Panc1 (cell line): ENCODE results near the gene TAMALIN. TPM values are rescaled to one million over a fixed set of nuclear protein-coding genes. Genes with fewer than 3 reads are reported as not detected.

Experiments
- ATAC-seq: fragments of 200-7000 bp; cut with Tn5 transposase; 2 replicates; pipeline ENCODE4 v1.9.1; 2020; ENCODE audit warnings: mild to moderate bottlenecking, moderate library complexity
- BruUV-seq: library from RNA; stranded (reverse); fragments of 400-500 nt; replicated peaks from 2 replicates; lab custom pipeline; 2021; lab: Mats Ljungman, UMichigan
- CTCF ChIA-PET: fragments of 300-600 bp; sonication (Branson Sonifier 250); formaldehyde crosslinking; loops from one replicate; lab custom pipeline; 2022; ENCODE audit warnings: antibody characterized with exemption; lab: Charles Lee
- POLR2A ChIA-PET: fragments of 300-600 bp; sonication (Branson Sonifier 250); formaldehyde crosslinking; loops from one replicate; lab custom pipeline; 2022; ENCODE audit warnings: antibody characterized with exemption; lab: Charles Lee
- DNase-seq: peaks from one replicate; pipeline ENCODE4 v3.0.0-alpha.2; 2010; ENCODE audit warnings: low read depth, low spot score
- H3K27ac ChIP-seq: 2 replicates; pipeline ENCODE4 v1.5.1; 2011; ENCODE audit warnings: mild to moderate bottlenecking, low read length, inconsistent platforms
- H3K27me3 ChIP-seq: fragments of 200-500 bp; sonication (Bioruptor generic); 2 replicates; pipeline ENCODE4 v1.6.0; 2014; ENCODE audit warnings: low read length, inconsistent platforms; ENCODE audit not compliant: control insufficient read depth, insufficient read depth
- H3K36me3 ChIP-seq: fragments of 200-500 bp; sonication (Bioruptor generic); 2 replicates; pipeline ENCODE4 v1.5.1; 2014; ENCODE audit warnings: inconsistent platforms, mild to moderate bottlenecking, low read length, moderate library complexity; ENCODE audit not compliant: control insufficient read depth, insufficient read depth
- H3K4me1 ChIP-seq: 2 replicates; pipeline ENCODE4 v1.5.1; 2011; ENCODE audit warnings: inconsistent platforms, mild to moderate bottlenecking, low read length, moderate library complexity; ENCODE audit not compliant: control insufficient read depth, insufficient read depth
- H3K4me3 ChIP-seq, 2 experiments: 2 replicates each; pipeline ENCODE4 v1.5.1; 2011 to 2012; ENCODE audit warnings: low read depth in 2 of 2, low read length in 2 of 2, mild to moderate bottlenecking in 2 of 2, inconsistent platforms in 1 of 2, moderate library complexity in 1 of 2
- H3K9me3 ChIP-seq: fragments of 200-500 bp; sonication (Bioruptor generic); 2 replicates; pipeline ENCODE4 v1.5.1; 2014; ENCODE audit warnings: low read depth, mild to moderate bottlenecking, inconsistent platforms, low read length, moderate library complexity; ENCODE audit not compliant: control insufficient read depth, insufficient read depth
- CTCF ChIP-seq: fragments of 450-650 bp; IDR thresholded peaks from 2 replicates; pipeline ENCODE4 v1.5.1; 2017; ENCODE audit warnings: mild to moderate bottlenecking
- POLR2AphosphoS5 ChIP-seq: IDR thresholded peaks from 2 replicates; pipeline ENCODE4 v1.6.1; 2012; ENCODE audit warnings: mild to moderate bottlenecking, low read depth, low read length, moderate library complexity
- REST ChIP-seq, 2 experiments: IDR thresholded peaks; 2 replicates each; pipeline ENCODE4 v1.6.1; 2011 to 2012; ENCODE audit warnings: low read depth in 2 of 2, control low read depth in 1 of 2, low read length in 1 of 2, mild to moderate bottlenecking in 1 of 2, moderate library complexity in 1 of 2; ENCODE audit not compliant: insufficient read depth in 1 of 2
- SIN3A ChIP-seq: IDR thresholded peaks from 2 replicates; pipeline ENCODE4 v1.6.1; 2012; ENCODE audit warnings: low read depth, mild to moderate bottlenecking, low read length, moderate library complexity, borderline replicate concordance; ENCODE audit not compliant: insufficient read depth
- TCF7L2 ChIP-seq: IDR thresholded peaks from 2 replicates; pipeline ENCODE4 v1.6.1; 2011; ENCODE audit warnings: mild to moderate bottlenecking, low read depth, low read length, inconsistent platforms
- in situ Hi-C: cut with HindIII; loops from 2 replicates; pipeline ENCODE4 v1.10.0; 2016; ENCODE audit warnings: low sequenced_read_pairs, low pct_unique_long_range_greater_than_20kb
- intact Hi-C: fragments of 100-400 bp; cut with micrococcal nuclease; formaldehyde crosslinking; loops from one replicate; pipeline ENCODE4 v1.10.0; 2022; ENCODE audit not compliant: unreplicated experiment
- total RNA-seq: library from RNA; stranded (reverse); gene quantifications from one replicate; pipeline ENCODE4 v1.2.1, GENCODE V29; 2021; ENCODE audit not compliant: unreplicated experiment

TAMALIN gene
- total RNA-seq, 1 experiment from 2014 or later, result 0.82 TPM

GRCh38 chr12:52056801-52057637 lies 50.3 kb downstream of the TAMALIN start:
- intact Hi-C loops, result no loop called here
- POLR2A ChIA-PET, result no interaction called here
- DNase-seq (no peak), ATAC-seq (no peak)
- no peaks in the 10 kb centered on the region for H3K9me3 ChIP-seq
- H3K4me3 ChIP-seq, result no peak overlapping the region
- H3K36me3 ChIP-seq, result no peaks in the 10 kb centered on the region
- no peaks in the 10 kb centered on the region for H3K4me1 ChIP-seq
- TF ChIP-seq REST (IDR thresholded peaks at IDR 0.05; ENCODE audit: insufficient read depth in 1 of 2, low read depth in 2 of 2, low read length in 1 of 2) (no peak), SIN3A (no peak), TCF7L2 (no peak), CTCF (no peak)
- in situ Hi-C loops, result no loop called here
- no TSS peak for BruUV-seq
- H3K27me3 ChIP-seq, result no peaks in the 10 kb centered on the region
- no peak overlapping the region for H3K27ac ChIP-seq
- CTCF ChIA-PET, result interaction anchor here (1.0 kb wide), 1 partner anchor 31 kb away, joined by 3 read pairs; no protein-coding TSS in a partner anchor

GRCh38 chr12:52057638-52058576 lies 51.2 kb downstream of the TAMALIN start:
- no peak for ATAC-seq
- no peak overlapping the region for H3K4me3 ChIP-seq
- no peaks in the 10 kb centered on the region for H3K4me1 ChIP-seq
- TF ChIP-seq POLR2AphosphoS5 (no peak), SIN3A (no peak), REST (IDR thresholded peaks at IDR 0.05; ENCODE audit: insufficient read depth in 1 of 2, low read depth in 2 of 2, low read length in 1 of 2) (no peak), CTCF (no peak), TCF7L2 (no peak)
- intact Hi-C loops, result no loop called here
- CTCF ChIA-PET, result interaction anchor here (1.0 kb wide), 1 partner anchor 32 kb away, joined by 3 read pairs; no protein-coding TSS in a partner anchor
- H3K36me3 ChIP-seq, result no peaks in the 10 kb centered on the region
- in situ Hi-C loops, result no loop called here
- no peaks in the 10 kb centered on the region for H3K27me3 ChIP-seq
- H3K27ac ChIP-seq, result no peak overlapping the region
- POLR2A ChIA-PET, result no interaction called here
- no peaks in the 10 kb centered on the region for H3K9me3 ChIP-seq
- no TSS peak for BruUV-seq
- no peak for DNase-seq
